Measurements from ENCODE around the gene FRMPD4. TPM values are rescaled to one million over a fixed set of nuclear protein-coding genes. Genes with fewer than 3 reads are reported as not detected.

FRMPD4 gene
- polyA plus RNA-seq, 3 donors: 0.09 to 0.16 (median 0.10) TPM

DNA sequence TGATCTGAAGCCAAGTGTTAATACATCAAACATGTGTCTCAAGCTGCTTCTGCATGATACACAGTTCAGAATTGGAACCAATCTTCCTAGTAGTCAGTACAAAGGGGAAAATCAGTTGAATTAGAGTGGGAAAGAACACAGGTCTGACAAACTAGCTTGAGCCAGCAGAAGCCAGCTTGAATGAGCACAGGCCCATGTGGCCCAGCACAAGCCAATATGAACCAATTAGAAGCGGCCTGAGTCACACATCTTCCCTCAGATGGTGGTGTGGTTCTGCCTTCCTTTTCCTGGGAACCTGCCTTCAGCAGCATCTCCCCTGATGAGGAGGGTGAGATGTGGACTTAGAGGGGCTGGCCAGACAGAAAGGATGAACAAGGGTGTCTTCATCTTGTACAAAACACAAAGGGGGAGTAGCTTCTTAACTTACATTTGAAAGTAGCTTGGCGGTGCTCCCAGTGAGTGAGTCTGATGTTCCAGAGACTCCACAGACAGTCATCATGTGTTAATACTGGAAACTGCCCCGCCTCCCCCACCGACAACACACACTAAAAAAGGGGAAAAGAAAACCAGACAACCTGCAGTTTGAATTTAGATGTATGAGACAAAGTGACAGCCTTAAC is 72.0 kb downstream of the FRMPD4 start:
- no peak for DNase-seq

DNA sequence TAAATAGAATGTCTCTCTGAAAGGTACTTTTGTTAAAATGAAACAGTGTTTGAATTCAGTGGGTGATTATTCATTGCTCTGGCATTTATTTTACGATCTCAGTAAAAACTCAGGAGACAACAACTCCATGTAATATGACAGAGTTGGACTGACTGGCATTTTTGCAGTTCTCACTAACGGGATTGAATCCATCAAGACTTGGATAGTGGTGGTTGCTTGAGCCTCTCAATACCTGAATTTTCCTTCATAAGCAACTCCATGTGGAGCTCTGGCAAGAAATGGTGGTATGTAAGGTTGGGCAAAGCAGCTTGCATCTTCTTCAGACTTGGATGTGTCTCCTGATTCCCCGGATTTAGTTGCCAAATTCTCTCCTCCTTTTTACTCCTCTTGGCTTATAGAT is 72.7 kb downstream of the FRMPD4 start:
- no peak for DNase-seq

DNA sequence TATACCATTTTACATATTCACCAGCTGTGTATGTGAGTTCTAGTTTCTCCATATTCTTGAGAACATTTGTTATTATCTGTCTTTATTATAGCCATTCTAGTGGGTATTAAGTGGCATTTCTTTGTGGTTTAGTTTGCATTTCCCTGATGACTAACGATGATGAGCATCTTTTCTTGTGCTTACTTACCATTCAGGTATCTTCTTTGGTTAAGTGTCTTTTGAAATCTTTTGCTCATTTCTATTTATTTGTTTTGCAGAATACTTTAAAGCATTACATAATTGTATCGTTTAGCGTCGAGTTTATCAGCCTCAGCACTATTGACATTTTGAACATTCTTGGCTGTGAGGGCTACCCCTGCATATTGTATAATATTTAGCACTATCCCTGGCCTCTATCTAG is 85.4 kb downstream of the FRMPD4 start:
- DNase-seq: no peak

DNA sequence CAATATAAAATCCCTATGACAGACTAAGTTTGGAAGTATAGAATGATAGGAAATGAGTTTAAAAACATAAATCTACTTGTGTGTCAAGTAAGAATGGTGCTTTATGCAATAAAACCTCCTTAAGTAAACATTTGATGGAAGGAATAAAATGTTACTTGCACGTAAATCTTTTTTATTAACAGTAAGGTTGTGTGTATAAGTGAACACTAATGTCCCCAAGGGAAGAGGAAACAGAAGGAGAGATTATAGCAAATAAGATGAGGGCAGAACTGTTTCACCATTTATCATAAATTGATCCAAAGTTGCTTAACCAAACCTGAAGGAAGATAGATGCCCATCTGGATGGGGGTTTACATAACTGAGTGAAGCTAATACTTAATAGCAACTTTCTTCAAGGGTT is 86.8 kb downstream of the FRMPD4 start:
- DNase-seq: no peak

DNA sequence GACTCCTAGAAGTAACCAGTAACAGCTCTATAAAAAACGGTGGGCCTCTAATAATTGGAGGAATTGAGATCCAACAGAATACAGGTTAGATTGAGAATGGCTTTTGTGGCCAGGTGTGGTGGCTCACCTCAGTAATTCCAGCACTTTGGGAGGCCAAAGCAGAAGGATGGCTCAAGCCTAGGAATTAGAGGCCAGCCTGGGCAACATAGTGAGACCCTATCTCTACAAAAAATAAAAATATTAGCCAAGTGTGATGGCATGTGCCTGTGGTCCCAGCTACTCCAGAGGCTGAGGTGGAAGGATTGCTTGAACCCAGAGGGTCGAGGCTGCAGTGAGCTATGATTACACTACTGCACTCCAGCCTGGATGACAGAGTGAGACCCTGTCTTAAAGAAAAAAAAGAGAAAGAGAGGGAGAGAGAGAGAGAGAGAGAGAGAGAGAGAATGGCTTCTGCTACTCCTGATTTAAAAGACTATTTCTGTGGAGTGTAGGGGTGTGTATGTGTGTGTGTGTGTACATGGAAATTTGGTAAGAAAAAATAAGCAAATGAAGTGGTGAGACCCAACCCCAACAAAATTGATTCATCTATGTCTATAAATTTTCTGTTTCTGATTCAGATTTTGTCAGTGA is 89.3 kb downstream of the FRMPD4 start:
- DNase-seq: no peak

GRCh38 chrX:12228862-12229261 is 90.6 kb downstream of the FRMPD4 start:
- no peak for DNase-seq

- no peak for DNase-seq
These were observed 91.7 kb downstream of the FRMPD4 start for GRCh38 chrX:12229986-12230385.

GRCh38 chrX:12234534-12235329 is 96.5 kb downstream of the FRMPD4 start:
- DNase-seq: no peak

DNA sequence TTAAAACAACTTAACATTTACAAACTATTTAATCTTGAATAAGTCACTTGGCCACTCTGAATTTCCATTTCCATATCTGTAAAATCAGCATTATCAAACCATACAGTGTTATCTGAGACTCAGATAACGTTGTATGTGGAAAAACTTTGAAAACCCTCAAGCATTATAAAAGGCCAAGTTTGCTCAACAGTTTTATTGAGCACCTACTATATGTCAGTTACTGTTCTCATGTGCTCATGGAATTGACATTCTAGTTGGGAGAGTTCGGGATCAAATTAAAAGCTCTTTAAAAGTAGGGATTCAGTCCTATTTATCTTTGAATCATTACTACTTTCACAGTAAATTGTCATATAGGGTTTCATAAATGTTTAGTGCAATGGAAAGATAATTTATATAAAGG is 97.9 kb downstream of the FRMPD4 start:
- no peak for DNase-seq

- no peak for DNase-seq
These were observed 98.9 kb downstream of the FRMPD4 start for GRCh38 chrX:12237131-12237530.

GRCh38 chrX:12237771-12238170 is 99.5 kb downstream of the FRMPD4 start:
- no peak for DNase-seq

DNA sequence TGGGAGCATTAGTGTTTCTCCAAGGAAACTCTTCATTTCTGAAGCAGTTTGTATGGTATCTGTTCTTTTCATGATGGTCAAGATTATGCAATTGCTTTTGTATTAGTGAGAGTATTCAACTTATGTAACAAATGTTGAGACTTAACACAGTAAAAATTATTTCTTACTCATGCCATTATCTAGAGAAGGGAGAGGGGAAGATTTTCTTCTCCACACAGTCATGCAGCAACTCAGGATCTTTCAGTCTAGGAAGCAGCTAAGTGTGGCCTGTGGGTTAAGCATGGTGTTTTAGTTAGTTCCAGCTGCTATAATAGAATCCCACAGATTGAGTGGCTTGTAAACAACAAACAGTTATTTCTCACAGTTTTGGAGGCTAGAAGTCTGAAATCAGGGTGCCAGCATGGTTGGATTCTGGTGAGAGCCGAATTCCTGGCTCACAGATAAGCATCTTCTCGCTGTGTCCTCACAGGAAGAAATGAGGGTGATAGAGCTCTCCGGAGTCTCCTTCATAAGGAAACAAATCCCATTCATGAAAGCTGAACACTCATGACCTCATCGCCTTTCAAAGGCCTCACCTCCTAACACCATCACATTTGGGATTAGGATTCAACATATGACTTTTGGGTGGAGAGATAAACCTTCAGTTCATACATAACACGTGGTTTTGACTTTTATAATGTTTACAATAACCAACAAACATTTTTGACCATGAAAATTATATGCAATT is 101.2 kb downstream of the FRMPD4 start:
- DNase-seq: no peak

- DNase-seq: no peak
These were observed 102.2 kb downstream of the FRMPD4 start for GRCh38 chrX:12240491-12240890.

GRCh38 chrX:12241026-12241425 is 102.8 kb downstream of the FRMPD4 start:
- DNase-seq: no peak

- DNase-seq: no peak
These were observed 107.7 kb downstream of the FRMPD4 start for GRCh38 chrX:12245650-12246645.

DNA sequence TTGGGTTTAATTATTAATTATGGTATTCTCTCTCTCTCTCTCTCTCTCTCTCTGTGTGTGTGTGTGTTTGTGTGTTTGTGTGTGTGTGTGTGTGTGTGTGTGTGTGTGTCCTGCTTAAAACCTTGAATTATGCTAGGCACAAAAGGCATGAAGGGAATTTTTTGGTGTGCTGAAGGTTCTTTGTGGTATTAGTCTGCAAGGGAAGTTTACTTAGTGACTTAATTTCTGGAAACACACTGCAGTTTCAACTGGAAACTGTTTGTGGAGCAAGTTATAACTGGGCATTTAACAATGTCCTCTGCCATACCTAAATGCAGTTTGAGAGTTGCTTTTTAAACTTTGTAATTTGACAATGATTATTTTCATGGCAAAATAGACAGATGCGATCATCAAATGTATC is 111.7 kb downstream of the FRMPD4 start:
- no peak for DNase-seq

DNA sequence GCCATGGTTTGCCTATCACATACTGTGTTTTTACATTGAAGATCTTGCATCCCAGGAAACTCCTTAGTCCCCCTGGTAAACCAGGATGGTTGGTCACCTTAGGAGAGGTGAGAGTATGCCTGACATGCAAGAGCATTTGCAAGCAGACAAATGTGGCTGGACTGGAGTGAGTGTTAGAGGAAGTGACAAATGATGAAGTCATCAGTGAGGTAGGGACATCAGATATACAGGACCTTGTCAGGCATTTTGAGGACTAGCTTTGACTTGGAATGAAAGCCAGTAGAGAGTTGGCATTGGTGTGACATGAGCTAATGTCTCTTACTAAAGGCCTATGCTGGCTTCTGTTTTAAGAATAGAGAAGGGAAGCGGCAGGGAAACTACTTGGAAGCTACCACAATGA is 124.9 kb downstream of the FRMPD4 start:
- no peak for DNase-seq

GRCh38 chrX:12269484-12269883 is 131.2 kb downstream of the FRMPD4 start:
- no peak for DNase-seq

GRCh38 chrX:12278151-12278550 is 139.9 kb downstream of the FRMPD4 start:
- no peak for DNase-seq

DNA sequence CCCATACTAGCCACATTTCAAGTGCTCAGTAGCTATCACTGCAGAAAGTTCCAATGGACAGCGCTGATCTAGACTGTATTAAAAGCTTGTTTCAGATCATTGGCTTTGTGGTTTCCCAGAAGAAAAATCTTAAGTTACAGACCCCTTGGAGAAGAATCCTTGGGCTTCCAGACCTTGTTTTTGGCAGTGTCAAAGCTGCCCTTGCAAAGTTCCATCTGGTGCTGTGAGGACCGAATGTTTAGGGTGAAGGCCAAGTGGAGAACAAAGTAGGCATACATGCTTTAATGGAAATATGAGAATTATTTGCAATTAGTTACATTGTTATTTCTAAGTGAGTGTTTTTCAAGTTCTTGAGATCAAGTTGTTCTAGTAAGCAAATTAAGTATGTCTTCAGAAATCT is 144.7 kb downstream of the FRMPD4 start:
- peak; percentile 0 for DNase-seq
